Cardiac muscle cell (in vitro differentiated cells and primary cell): ENCODE measurements around the gene CDKN2AIPNL. TPM values are rescaled to one million over a fixed set of nuclear protein-coding genes. Genes with fewer than 3 reads are reported as not detected.
A peak's percentile ranks its signal among the peaks of the same experiment; 100 is the strongest.

Experiments used
- DNase-seq, 2 donors: peaks; one replicate each; pipeline versions ENCODE4 v3.0.0 to v3.0.0-alpha.2; 2010 to 2017; ENCODE audit warnings: low read depth in 1 of 2, low spot score in 1 of 2
- H3K27ac ChIP-seq: fragments of 200-600 bp; sonication (generic); 2 replicates; pipeline ENCODE4 v1.5.1; 2016
- H3K27me3 ChIP-seq: fragments of 200-600 bp; sonication (generic); 2 replicates; pipeline ENCODE4 v1.6.0; 2016; ENCODE audit warnings: control low read depth
- H3K36me3 ChIP-seq: fragments of 200-600 bp; sonication (generic); 2 replicates; pipeline ENCODE4 v1.5.1; 2016; ENCODE audit warnings: control low read depth
- H3K4me1 ChIP-seq: fragments of 200-600 bp; sonication (generic); 2 replicates; pipeline ENCODE4 v1.8.1; 2017; ENCODE audit warnings: low read depth, mild to moderate bottlenecking, mixed run types
- H3K4me3 ChIP-seq: fragments of 200-600 bp; sonication (generic); 2 replicates; pipeline ENCODE4 v1.5.1; 2016; ENCODE audit warnings: mild to moderate bottlenecking
- H3K9me3 ChIP-seq: fragments of 200-600 bp; sonication (generic); 2 replicates; pipeline ENCODE4 v1.5.1; 2017; ENCODE audit warnings: low read depth, mild to moderate bottlenecking, control low read depth
- polyA plus RNA-seq: library from polyadenylated mRNA; unstranded; fragments of >200 nt; fragmentation: Nextera tagmentation; extraction: Ambion mirVana; gene quantifications from 2 replicates; pipeline ENCODE4 v1.2.1, GENCODE V29; 2016
- total RNA-seq: library from RNA; depleted of rRNA; stranded (reverse); fragments of >200 nt; gene quantifications from 2 replicates; pipeline ENCODE4 v1.2.3, GENCODE V29; 2016
- TF ChIP-seq, protein P1 (sequence below): IDR thresholded peaks from 2 replicates; pipeline ENCODE4 v1.5.1; 2012; ENCODE audit warnings: low read depth, mild to moderate bottlenecking, low read length

CDKN2AIPNL gene
- total and polyA plus RNA-seq, 2 experiments from 2014 or later: 32.0 to 68.7 TPM

DNA sequence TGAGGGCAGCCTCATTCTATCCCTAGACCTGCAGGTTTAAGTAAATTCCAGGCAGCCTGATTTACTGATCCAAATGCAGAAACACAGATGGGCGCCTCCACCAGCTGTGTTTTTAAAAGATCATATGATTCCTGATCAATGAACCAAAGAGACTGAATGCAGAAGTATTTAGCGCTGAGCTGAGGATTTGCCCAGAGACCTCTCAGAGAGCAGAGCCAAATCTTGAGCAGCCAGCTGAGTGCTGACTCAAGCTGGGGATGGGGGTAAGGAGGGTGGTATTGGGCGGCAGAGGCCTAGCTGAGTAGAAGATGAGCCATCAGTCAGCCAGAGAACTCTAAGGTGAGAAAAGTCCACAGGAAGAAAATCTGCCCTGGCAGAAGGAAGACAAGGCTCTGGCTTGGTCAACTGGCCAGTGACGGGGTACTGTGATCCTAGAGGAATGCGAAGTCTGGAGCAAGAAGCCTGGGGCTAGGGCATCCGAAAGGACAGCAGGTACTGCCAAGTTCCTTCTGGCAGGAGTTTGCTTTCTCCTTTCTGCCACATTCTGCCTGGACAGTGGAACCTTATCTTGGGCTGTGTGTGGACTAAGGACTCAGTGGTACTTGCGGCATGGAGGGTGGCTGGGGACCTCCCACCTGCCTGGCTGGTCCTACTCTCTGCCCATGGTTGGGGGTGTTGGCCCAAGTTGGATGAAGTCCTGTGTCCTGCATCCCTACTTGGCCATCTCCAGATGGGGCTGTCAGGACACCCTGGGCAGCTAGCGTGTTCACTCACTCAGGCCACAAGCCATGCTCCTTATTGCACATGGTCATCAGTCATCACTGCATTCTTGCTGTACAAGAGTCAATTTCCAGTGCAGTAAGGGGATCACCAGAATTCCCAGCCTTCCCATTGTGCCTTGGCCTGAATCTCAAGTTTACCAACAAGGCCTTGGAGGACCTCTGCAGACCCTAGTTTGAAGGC lies 34.5 kb upstream of the CDKN2AIPNL start:
- Histone ChIP-seq H3K36me3 (no peaks in the 10 kb centered on the region), H3K27ac (no peak overlapping the region)

DNA sequence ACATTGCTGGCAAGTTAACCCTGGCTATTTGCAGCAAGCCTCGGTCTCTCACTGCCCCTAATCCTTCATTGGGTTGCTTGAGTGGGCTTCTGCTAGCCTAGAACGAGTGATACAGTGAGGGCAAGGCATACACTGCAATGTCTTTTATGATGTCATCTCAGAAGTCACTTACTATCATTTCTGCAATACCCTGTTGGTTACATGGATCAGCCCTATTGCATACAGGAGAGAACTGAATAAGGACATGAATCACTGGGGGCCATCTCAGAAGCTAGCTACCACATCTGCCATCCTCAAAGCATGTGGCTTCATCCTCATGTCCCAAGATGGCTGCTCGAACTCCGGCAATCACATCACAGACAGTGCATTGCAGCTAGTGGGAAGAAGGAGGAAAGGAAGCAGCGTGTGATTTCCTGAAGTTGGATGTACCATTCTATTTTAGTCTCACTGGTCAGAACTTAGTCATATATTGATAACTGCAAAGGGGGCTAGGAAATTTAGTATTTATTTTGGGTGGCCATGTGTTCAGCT lies 33.3 kb upstream of the CDKN2AIPNL start:
- TF ChIP-seq, protein P1, sequence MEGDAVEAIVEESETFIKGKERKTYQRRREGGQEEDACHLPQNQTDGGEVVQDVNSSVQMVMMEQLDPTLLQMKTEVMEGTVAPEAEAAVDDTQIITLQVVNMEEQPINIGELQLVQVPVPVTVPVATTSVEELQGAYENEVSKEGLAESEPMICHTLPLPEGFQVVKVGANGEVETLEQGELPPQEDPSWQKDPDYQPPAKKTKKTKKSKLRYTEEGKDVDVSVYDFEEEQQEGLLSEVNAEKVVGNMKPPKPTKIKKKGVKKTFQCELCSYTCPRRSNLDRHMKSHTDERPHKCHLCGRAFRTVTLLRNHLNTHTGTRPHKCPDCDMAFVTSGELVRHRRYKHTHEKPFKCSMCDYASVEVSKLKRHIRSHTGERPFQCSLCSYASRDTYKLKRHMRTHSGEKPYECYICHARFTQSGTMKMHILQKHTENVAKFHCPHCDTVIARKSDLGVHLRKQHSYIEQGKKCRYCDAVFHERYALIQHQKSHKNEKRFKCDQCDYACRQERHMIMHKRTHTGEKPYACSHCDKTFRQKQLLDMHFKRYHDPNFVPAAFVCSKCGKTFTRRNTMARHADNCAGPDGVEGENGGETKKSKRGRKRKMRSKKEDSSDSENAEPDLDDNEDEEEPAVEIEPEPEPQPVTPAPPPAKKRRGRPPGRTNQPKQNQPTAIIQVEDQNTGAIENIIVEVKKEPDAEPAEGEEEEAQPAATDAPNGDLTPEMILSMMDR: no peak
- Histone ChIP-seq H3K36me3 (no peaks in the 10 kb centered on the region), H3K4me3 (no peak overlapping the region), H3K27me3 (no peaks in the 10 kb centered on the region), H3K9me3 (no peaks in the 10 kb centered on the region), H3K27ac (no peak overlapping the region), H3K4me1 (no peaks in the 10 kb centered on the region)
- no peak for DNase-seq

More for the DNA sequence above, 34.5 kb upstream of the CDKN2AIPNL start:
- TF ChIP-seq, protein P1: no peak
- Histone ChIP-seq H3K27me3 (no peaks in the 10 kb centered on the region), H3K9me3 (no peaks in the 10 kb centered on the region), H3K4me1 (no peaks in the 10 kb centered on the region), H3K4me3 (no peak overlapping the region)
- no peak for DNase-seq

DNA sequence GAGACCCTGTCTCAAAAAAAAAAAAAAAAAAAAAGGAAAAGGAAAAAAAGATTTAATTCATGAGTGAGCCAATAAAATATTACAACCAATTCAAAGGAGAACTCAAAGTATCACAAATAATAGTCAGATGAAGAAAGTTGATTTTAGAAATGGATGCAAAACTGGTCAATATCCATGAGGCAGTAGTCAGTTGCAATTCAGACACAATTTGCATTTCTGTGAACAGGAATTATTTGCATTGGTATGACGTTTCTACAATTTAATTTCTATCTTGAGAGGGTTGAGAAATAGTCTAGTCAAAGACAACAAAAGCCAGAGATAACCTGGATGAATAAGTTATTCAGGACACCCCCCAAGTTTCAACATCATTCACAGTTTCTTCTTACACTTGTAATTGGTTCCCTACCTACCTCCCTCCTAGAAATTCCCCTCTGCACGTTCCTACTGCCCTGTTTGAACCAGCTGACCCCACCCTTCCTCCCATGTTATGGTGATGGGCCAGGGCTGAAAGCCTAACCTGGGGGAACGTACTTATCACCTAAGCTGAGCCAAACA lies 28.6 kb upstream of the CDKN2AIPNL start:
- H3K36me3 ChIP-seq: no peaks in the 10 kb centered on the region
- peaks cover 16% of the 10 kb centered on the region for H3K4me1 ChIP-seq

GRCh38 chr5:134439210-134439654 lies 27.6 kb upstream of the CDKN2AIPNL start:
- no peaks in the 10 kb centered on the region for H3K27me3 ChIP-seq
- no peaks in the 10 kb centered on the region for H3K36me3 ChIP-seq
- peaks cover 16% of the 10 kb centered on the region for H3K4me1 ChIP-seq
- H3K4me3 ChIP-seq: no peak overlapping the region
- no peak overlapping the region for H3K27ac ChIP-seq
- TF ChIP-seq, protein P1: no peak
- DNase-seq: peak in 1 of 2 donors; percentile 97
- H3K9me3 ChIP-seq: no peaks in the 10 kb centered on the region

More for the DNA sequence above, 28.6 kb upstream of the CDKN2AIPNL start:
- TF ChIP-seq, protein P1: no peak
- H3K9me3 ChIP-seq: no peaks in the 10 kb centered on the region
- no peak overlapping the region for H3K27ac ChIP-seq
- no peak overlapping the region for H3K4me3 ChIP-seq
- no peaks in the 10 kb centered on the region for H3K27me3 ChIP-seq
- no peak for DNase-seq

DNA sequence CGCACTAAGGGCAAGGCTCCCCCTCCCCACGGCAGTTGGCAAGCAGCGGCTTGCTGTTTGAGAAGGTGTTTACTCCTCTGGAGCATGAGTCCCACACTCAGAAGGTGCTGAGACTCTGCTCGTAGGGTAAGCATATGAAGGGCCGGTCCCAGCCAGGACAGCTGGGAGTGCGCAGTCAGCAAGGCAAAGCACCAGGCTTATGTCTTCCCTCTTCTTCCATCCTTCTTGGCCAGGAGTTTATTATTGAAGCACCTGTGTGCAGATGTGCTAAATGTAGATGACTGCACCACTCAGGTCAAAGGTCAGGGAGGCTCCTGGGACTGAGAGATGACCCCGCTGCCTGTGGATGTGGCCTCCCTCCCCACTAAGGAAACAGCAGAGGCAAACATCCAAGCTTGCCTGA lies 27.0 kb upstream of the CDKN2AIPNL start:
- Histone ChIP-seq H3K36me3 (no peaks in the 10 kb centered on the region), H3K27me3 (no peaks in the 10 kb centered on the region), H3K27ac (no peak overlapping the region), H3K9me3 (no peaks in the 10 kb centered on the region), H3K4me1 (peaks cover 16% of the 10 kb centered on the region), H3K4me3 (no peak overlapping the region)
- no peak for DNase-seq
- TF ChIP-seq, protein P1: no peak
